Dedifferentiated amniotic fluid mesenchymal stem cell (primary cell): Measurements from ENCODE around the gene FABP6.
"Not testable (repeated sequence)": the region's sequence is repeated elsewhere in the genome, so short reads cannot be mapped to it uniquely, and the experiment has no call there.

Source experiments
- DNase-seq: peaks from one replicate; pipeline ENCODE4 v3.0.0-alpha.2; 2016; ENCODE audit errors: extremely low spot score

FABP6 gene

GRCh38 chr5:160229190-160229742 lies at the start of gene FABP6:
TSS of gene FABP6 (plus strand) at chr5:160229506. CDS start at chr5:160229558, 52 bp downstream.
- no peak for DNase-seq

- DNase-seq = peak; percentile 3
Observed at GRCh38 chr5:160180931-160181330, 48.4 kb upstream of the FABP6 start.

- DNase-seq = peak; percentile 6
Observed at GRCh38 chr5:160181965-160182622, 47.2 kb upstream of the FABP6 start.

- DNase-seq = no peak
Observed at GRCh38 chr5:160183075-160183474, 46.2 kb upstream of the FABP6 start.

- DNase-seq = no peak
Observed at GRCh38 chr5:160185626-160186360, 43.5 kb upstream of the FABP6 start.

- no peak for DNase-seq
Observed at GRCh38 chr5:160186480-160186879, 42.8 kb upstream of the FABP6 start.

GRCh38 chr5:160187091-160187490 lies 42.2 kb upstream of the FABP6 start:
- no peak for DNase-seq

GRCh38 chr5:160188141-160189015 lies 40.9 kb upstream of the FABP6 start:
- DNase-seq = peak; percentile 88

- no peak for DNase-seq
Observed at GRCh38 chr5:160192424-160192823, 36.9 kb upstream of the FABP6 start.

GRCh38 chr5:160193076-160193475 lies 36.2 kb upstream of the FABP6 start:
- not testable (repeated sequence) for DNase-seq

- not testable (repeated sequence) for DNase-seq
Observed at GRCh38 chr5:160193790-160194189, 35.5 kb upstream of the FABP6 start.

- no peak for DNase-seq
Observed at GRCh38 chr5:160197341-160198144, 31.8 kb upstream of the FABP6 start.

GRCh38 chr5:160198146-160198545 lies 31.2 kb upstream of the FABP6 start:
- DNase-seq = no peak

GRCh38 chr5:160198841-160199409 lies 30.4 kb upstream of the FABP6 start:
- DNase-seq = no peak

- no peak for DNase-seq
Observed at GRCh38 chr5:160199410-160199911, 29.8 kb upstream of the FABP6 start.

GRCh38 chr5:160207061-160207460 lies 22.2 kb upstream of the FABP6 start:
- no peak for DNase-seq

- no peak for DNase-seq
Observed at GRCh38 chr5:160209917-160210316, 19.4 kb upstream of the FABP6 start.

GRCh38 chr5:160210606-160211005 lies 18.7 kb upstream of the FABP6 start:
- no peak for DNase-seq

- no peak for DNase-seq
Observed at GRCh38 chr5:160211352-160211751, 18.0 kb upstream of the FABP6 start.

- no peak for DNase-seq
Observed at GRCh38 chr5:160213537-160213936, 15.8 kb upstream of the FABP6 start.

- DNase-seq = no peak
Observed at GRCh38 chr5:160219356-160219755, 9.9 kb upstream of the FABP6 start.
